ENCODE data around the gene SLIT2.

GRCh38 chr4:20253283-20253734, 1.6 kb downstream of the SLIT2 start:
- TF ChIP-seq CTCF (IDR thresholded peaks at IDR 0.05; ENCODE audit: insufficient read depth, low read depth, low read length) (no peak), EZH2 (IDR thresholded peaks at IDR 0.05; ENCODE audit: insufficient read depth, low read length) (no peak)
